Astrocyte (in vitro differentiated cells and primary cell): ENCODE data around the gene CUL2. TPM values are rescaled to one million over a fixed set of nuclear protein-coding genes. Genes with fewer than 3 reads are reported as not detected.

ENCODE experiments used
- DNase-seq: peaks from one replicate; pipeline ENCODE4 v3.0.0-alpha.2; 2010; ENCODE audit warnings: low read depth
- FAIRE-seq: peaks from 2 replicates; lab custom pipeline; 2011; peaks lifted over from hg19 to GRCh38; lab: Jason Lieb, UNC
- H2AFZ ChIP-seq: 2 replicates; pipeline ENCODE4 v1.6.0; 2012; ENCODE audit warnings: low read depth, low read length, inconsistent platforms
- H3K27ac ChIP-seq: 2 replicates; pipeline ENCODE4 v1.5.1; 2011; ENCODE audit warnings: low read depth, low read length, inconsistent platforms
- H3K27me3 ChIP-seq: 2 replicates; pipeline ENCODE4 v1.6.0; 2011; ENCODE audit warnings: low read length, inconsistent platforms; ENCODE audit not compliant: insufficient read depth
- H3K36me3 ChIP-seq: 2 replicates; pipeline ENCODE4 v1.5.1; 2011; ENCODE audit warnings: low read length, inconsistent platforms; ENCODE audit not compliant: insufficient read depth
- H3K4me1 ChIP-seq: 2 replicates; pipeline ENCODE4 v1.5.1; 2011; ENCODE audit warnings: low read length, inconsistent platforms; ENCODE audit not compliant: insufficient read depth
- H3K4me2 ChIP-seq: 2 replicates; pipeline ENCODE4 v1.6.0; 2012; ENCODE audit warnings: low read length, inconsistent platforms
- H3K4me3 ChIP-seq: 2 replicates; pipeline ENCODE4 v1.5.1; 2011; ENCODE audit warnings: low read depth, mild to moderate bottlenecking, low read length, inconsistent platforms; ENCODE audit not compliant: insufficient read depth
- H3K79me2 ChIP-seq: 2 replicates; pipeline ENCODE4 v1.6.0; 2012; ENCODE audit warnings: mild to moderate bottlenecking, low read length, inconsistent platforms; ENCODE audit not compliant: insufficient read depth
- H3K9ac ChIP-seq: 2 replicates; pipeline ENCODE4 v1.6.0; 2012; ENCODE audit warnings: mild to moderate bottlenecking, low read length, inconsistent platforms
- H3K9me3 ChIP-seq: 2 replicates; pipeline ENCODE4 v1.5.1; 2012; ENCODE audit warnings: low read depth, mild to moderate bottlenecking, low read length, inconsistent platforms; ENCODE audit not compliant: insufficient read depth
- H4K20me1 ChIP-seq: 2 replicates; pipeline ENCODE4 v1.6.0; 2012; ENCODE audit warnings: low read length, inconsistent platforms; ENCODE audit not compliant: insufficient read depth
- H3K27ac Mint-ChIP-seq: one replicate; pipeline ENCODE4 v1.8.0; 2021; ENCODE audit warnings: mild to moderate bottlenecking, mixed read lengths; ENCODE audit not compliant: unreplicated experiment
- H3K27me3 Mint-ChIP-seq: one replicate; pipeline ENCODE4 v1.8.0; 2021; ENCODE audit warnings: low read depth, mixed read lengths; ENCODE audit not compliant: unreplicated experiment
- H3K36me3 Mint-ChIP-seq: one replicate; pipeline ENCODE4 v1.8.0; 2021; ENCODE audit warnings: low read depth, mixed read lengths; ENCODE audit not compliant: unreplicated experiment
- H3K4me1 Mint-ChIP-seq: one replicate; pipeline ENCODE4 v1.8.0; 2021; ENCODE audit warnings: low read depth, mixed read lengths; ENCODE audit not compliant: unreplicated experiment
- H3K4me3 Mint-ChIP-seq: one replicate; pipeline ENCODE4 v1.8.0; 2021; ENCODE audit warnings: mild to moderate bottlenecking, moderate library complexity, mixed read lengths; ENCODE audit not compliant: unreplicated experiment
- H3K9me3 Mint-ChIP-seq: one replicate; pipeline ENCODE4 v1.8.0; 2021; ENCODE audit warnings: mild to moderate bottlenecking, mixed read lengths; ENCODE audit not compliant: unreplicated experiment
- EZH2 ChIP-seq: IDR thresholded peaks from 2 replicates; pipeline ENCODE4 v1.6.1; 2012; ENCODE audit warnings: mild to moderate bottlenecking, low read length, inconsistent platforms; ENCODE audit not compliant: insufficient read depth
- total RNA-seq: library from RNA; stranded (reverse); gene quantifications from 2 replicates; pipeline ENCODE4 v1.2.1, GENCODE V29; 2021
- TF ChIP-seq, protein P1 (sequence below): IDR thresholded peaks from 2 replicates; pipeline ENCODE4 v1.5.1; 2011; ENCODE audit warnings: low read depth, mild to moderate bottlenecking, inconsistent platforms, low read length, moderate library complexity; ENCODE audit not compliant: insufficient read depth

CUL2 gene
- total RNA-seq, 1 donor from 2014 or later = 48.0 TPM

DNA sequence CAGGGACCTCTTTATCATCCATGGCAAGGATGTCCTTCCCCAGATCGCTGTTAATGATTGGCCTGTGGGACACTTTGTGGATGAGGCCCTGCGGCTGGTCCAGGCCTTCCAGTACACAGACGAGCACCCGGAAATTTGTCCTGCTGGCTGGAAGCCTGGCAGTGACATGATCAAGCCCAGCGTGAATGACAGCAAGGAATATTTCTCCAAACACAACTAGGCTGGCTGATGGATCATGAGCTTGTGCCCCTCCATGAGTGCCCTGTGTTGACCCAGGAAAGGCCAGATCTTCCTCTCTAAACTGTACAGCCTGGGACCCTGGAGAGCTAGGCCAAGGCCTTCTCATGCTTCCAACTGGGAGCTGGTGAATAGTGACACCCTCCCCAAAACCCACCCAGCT is 124.1 kb downstream of the CUL2 start:
- H3K9ac ChIP-seq = no peak overlapping the region
- no peak overlapping the region for H3K4me2 ChIP-seq
- H4K20me1 ChIP-seq = no peaks in the 10 kb centered on the region
- H3K4me3 ChIP-seq = no peak overlapping the region
- DNase-seq (no peak), FAIRE-seq (no peak)
- no peaks in the 10 kb centered on the region for H3K36me3 ChIP-seq
- peaks cover 9% of the 10 kb centered on the region for H3K4me1 ChIP-seq
- no peaks in the 10 kb centered on the region for H3K79me2 ChIP-seq
- no peak overlapping the region for H3K27ac ChIP-seq
- H3K4me1 Mint-ChIP-seq = peaks cover 11% of the 10 kb centered on the region
- H3K9me3 Mint-ChIP-seq = peaks cover 2% of the 10 kb centered on the region
- H3K27ac Mint-ChIP-seq = no peak overlapping the region
- no peaks in the 10 kb centered on the region for H3K27me3 Mint-ChIP-seq
- no peaks in the 10 kb centered on the region for H3K9me3 ChIP-seq
- no peaks in the 10 kb centered on the region for H3K27me3 ChIP-seq
- H3K4me3 Mint-ChIP-seq = no peak overlapping the region
- no peaks in the 10 kb centered on the region for H3K36me3 Mint-ChIP-seq
- no peak overlapping the region for H2AFZ ChIP-seq
- no peak for TF ChIP-seq EZH2
- TF ChIP-seq, protein P1, sequence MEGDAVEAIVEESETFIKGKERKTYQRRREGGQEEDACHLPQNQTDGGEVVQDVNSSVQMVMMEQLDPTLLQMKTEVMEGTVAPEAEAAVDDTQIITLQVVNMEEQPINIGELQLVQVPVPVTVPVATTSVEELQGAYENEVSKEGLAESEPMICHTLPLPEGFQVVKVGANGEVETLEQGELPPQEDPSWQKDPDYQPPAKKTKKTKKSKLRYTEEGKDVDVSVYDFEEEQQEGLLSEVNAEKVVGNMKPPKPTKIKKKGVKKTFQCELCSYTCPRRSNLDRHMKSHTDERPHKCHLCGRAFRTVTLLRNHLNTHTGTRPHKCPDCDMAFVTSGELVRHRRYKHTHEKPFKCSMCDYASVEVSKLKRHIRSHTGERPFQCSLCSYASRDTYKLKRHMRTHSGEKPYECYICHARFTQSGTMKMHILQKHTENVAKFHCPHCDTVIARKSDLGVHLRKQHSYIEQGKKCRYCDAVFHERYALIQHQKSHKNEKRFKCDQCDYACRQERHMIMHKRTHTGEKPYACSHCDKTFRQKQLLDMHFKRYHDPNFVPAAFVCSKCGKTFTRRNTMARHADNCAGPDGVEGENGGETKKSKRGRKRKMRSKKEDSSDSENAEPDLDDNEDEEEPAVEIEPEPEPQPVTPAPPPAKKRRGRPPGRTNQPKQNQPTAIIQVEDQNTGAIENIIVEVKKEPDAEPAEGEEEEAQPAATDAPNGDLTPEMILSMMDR = no peak

DNA sequence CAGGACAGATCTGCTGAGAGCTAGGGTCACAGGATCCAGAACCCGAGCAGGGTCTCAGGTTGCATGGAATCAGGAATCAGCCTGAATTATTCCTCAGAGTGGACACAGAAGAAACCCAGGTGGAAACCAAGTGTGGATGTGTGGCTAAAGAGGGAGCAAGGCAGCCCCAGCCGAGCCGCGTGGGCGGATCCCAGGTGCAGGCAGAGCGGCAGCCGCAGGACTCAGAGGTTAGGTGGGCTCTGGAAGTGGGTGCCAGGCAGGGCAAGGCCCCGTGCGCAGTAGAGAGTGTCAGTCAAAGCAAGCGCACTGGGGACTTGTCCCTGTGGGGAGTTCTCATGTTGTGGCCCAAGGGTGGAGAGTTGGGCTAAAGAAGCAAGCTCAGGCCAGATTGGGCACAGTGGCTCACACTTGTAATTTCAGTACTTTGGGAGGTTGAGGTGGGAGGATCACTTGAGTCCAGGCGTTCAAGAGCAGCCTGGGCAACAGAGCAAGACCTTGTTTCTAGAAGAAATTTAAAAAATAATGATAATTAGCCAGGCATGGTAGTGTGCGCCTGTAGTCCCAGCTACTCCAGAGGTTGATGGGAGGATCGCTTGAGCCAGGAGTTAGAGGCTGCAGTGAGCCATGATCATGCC is 125.9 kb downstream of the CUL2 start:
- H3K4me1 Mint-ChIP-seq = peaks cover 5% of the 10 kb centered on the region
- Histone ChIP-seq H2AFZ (no peak overlapping the region), H4K20me1 (no peaks in the 10 kb centered on the region), H3K4me2 (no peak overlapping the region), H3K79me2 (no peaks in the 10 kb centered on the region), H3K27me3 (no peaks in the 10 kb centered on the region), H3K36me3 (no peaks in the 10 kb centered on the region), H3K4me1 (peaks cover 9% of the 10 kb centered on the region), H3K27ac (no peak overlapping the region), H3K9ac (no peak overlapping the region), H3K9me3 (no peaks in the 10 kb centered on the region), H3K4me3 (no peak overlapping the region)
- H3K4me3 Mint-ChIP-seq = no peak overlapping the region
- no peak for TF ChIP-seq EZH2
- TF ChIP-seq, protein P1 = no peak
- FAIRE-seq (no peak), DNase-seq (no peak)
- H3K27me3 Mint-ChIP-seq = no peaks in the 10 kb centered on the region
- H3K27ac Mint-ChIP-seq = no peak overlapping the region
- H3K9me3 Mint-ChIP-seq = no peaks in the 10 kb centered on the region
- no peaks in the 10 kb centered on the region for H3K36me3 Mint-ChIP-seq

DNA sequence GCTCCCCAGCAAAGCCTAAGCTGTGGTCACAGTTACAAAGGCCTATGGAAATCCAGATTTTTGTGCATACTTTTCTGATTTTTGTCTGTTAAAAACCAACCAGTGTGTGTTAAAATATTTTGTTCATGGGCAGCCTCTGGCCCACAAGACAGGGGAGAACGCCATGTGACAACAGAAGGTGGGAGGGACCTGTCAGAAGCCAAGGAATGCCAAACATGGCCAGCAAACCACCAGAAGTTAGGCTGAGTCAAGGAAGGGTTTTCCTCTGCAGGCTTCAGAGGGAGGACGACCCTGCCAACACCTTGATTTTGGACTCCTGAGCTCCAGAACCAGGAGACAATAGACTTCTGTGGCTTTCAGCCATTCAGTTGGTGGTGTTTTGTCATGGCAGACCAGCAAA is 127.3 kb downstream of the CUL2 start:
- Histone ChIP-seq H3K9me3 (no peaks in the 10 kb centered on the region), H3K27ac (no peak overlapping the region), H3K36me3 (no peaks in the 10 kb centered on the region), H3K27me3 (no peaks in the 10 kb centered on the region), H2AFZ (no peak overlapping the region), H4K20me1 (no peaks in the 10 kb centered on the region), H3K4me1 (peaks cover 9% of the 10 kb centered on the region), H3K4me2 (no peak overlapping the region), H3K4me3 (no peak overlapping the region), H3K9ac (no peak overlapping the region), H3K79me2 (no peaks in the 10 kb centered on the region)
- DNase-seq = peak; percentile 47
- Mint-ChIP-seq H3K27ac (no peak overlapping the region), H3K27me3 (peaks cover 2% of the 10 kb centered on the region), H3K36me3 (no peaks in the 10 kb centered on the region), H3K4me1 (peaks cover 5% of the 10 kb centered on the region), H3K9me3 (no peaks in the 10 kb centered on the region), H3K4me3 (no peak overlapping the region)
- TF ChIP-seq EZH2 = no peak
- TF ChIP-seq, protein P1 = no peak
- FAIRE-seq = no peak
